Endothelial cell of umbilical vein (primary cell): ENCODE data around the gene GALNT17. TPM values are rescaled to one million over a fixed set of nuclear protein-coding genes. Genes with fewer than 3 reads are reported as not detected.

Experiments
- BruUV-seq: library from RNA; stranded (reverse); fragments of 400-500 nt; replicated peaks from 2 replicates; lab custom pipeline; 2021; lab: Mats Ljungman, UMichigan
- CTCF ChIA-PET: fragments of 300-600, 350-600 bp; sonication (Branson Sonifier 250); formaldehyde crosslinking; loops from one replicate; lab custom pipeline; 2021; ENCODE audit warnings: antibody characterized with exemption, inconsistent platforms; lab: Charles Lee
- POLR2A ChIA-PET: fragments of 300-600, 350-600 bp; sonication (Branson Sonifier 250); formaldehyde crosslinking; loops from one replicate; lab custom pipeline; 2021; ENCODE audit warnings: antibody characterized with exemption, inconsistent platforms; lab: Charles Lee
- DNase-seq: peaks from one replicate; pipeline ENCODE4 v3.0.0-alpha.2; 2011; ENCODE audit warnings: low read depth, low spot score
- FAIRE-seq: peaks from 2 replicates; lab custom pipeline; 2011; peaks lifted over from hg19 to GRCh38; lab: Jason Lieb, UNC
- H2AFZ ChIP-seq: 2 replicates; pipeline ENCODE4 v1.6.0; 2012; ENCODE audit warnings: low read depth, low read length, control low read depth, inconsistent platforms
- H3K27ac ChIP-seq: 2 replicates; pipeline ENCODE4 v1.5.1; 2011; ENCODE audit warnings: low read depth, mild to moderate bottlenecking, control low read depth, low read length, moderate library complexity; ENCODE audit not compliant: insufficient read depth
- H3K27me3 ChIP-seq, 2 experiments: 2 replicates each; pipeline versions ENCODE4 v1.6.0 to v1.6.1; 2011; ENCODE audit warnings: low read length in 2 of 2, mixed read lengths in 1 of 2; ENCODE audit not compliant: control insufficient read depth in 2 of 2, insufficient read depth in 2 of 2
- H3K36me3 ChIP-seq, 2 experiments: 2 replicates in 1 of 2; 3 replicates in 1 of 2; pipeline ENCODE4 v1.5.1; 2011; ENCODE audit warnings: low read length in 2 of 2, mild to moderate bottlenecking in 1 of 2, moderate library complexity in 1 of 2; ENCODE audit not compliant: control insufficient read depth in 2 of 2, insufficient read depth in 2 of 2; ENCODE audit errors: extremely low read depth in 1 of 2
- H3K4me1 ChIP-seq: 3 replicates; pipeline ENCODE4 v1.5.1; 2011; ENCODE audit warnings: mild to moderate bottlenecking, low read length; ENCODE audit not compliant: control insufficient read depth, insufficient read depth; ENCODE audit errors: extremely low read depth
- H3K4me2 ChIP-seq: 2 replicates; pipeline ENCODE4 v1.6.1; 2011; ENCODE audit warnings: low read length, control low read depth, mixed read lengths; ENCODE audit not compliant: insufficient read depth
- H3K4me3 ChIP-seq, 3 experiments: fragments of 200-600 bp in 1 of 3; sonication (generic), shearing (Covaris generic) in 1 of 3; replicated peaks in 1 of 3; 2 replicates each; pipeline ENCODE4 v1.5.1; 2011 to 2016; ENCODE audit warnings: control low read depth in 3 of 3, low read length in 3 of 3, mild to moderate bottlenecking in 2 of 3, inconsistent platforms in 1 of 3, low read depth in 1 of 3, moderate library complexity in 1 of 3; ENCODE audit not compliant: insufficient read depth in 1 of 3
- H3K79me2 ChIP-seq: 2 replicates; pipeline ENCODE4 v1.6.0; 2012; ENCODE audit warnings: low read length, inconsistent platforms; ENCODE audit not compliant: control insufficient read depth, insufficient read depth
- H3K9ac ChIP-seq: replicated peaks from 2 replicates; pipeline ENCODE3; 2011; ENCODE audit warnings: low read length, control low read depth; ENCODE audit not compliant: insufficient read depth; ENCODE audit errors: extremely low read depth
- H3K9me1 ChIP-seq: replicated peaks from 3 replicates; pipeline ENCODE4 v1.6.0; 2011; ENCODE audit warnings: mild to moderate bottlenecking, low read length; ENCODE audit not compliant: control insufficient read depth, insufficient read depth; ENCODE audit errors: extremely low read depth
- H3K9me3 ChIP-seq: replicated peaks from 2 replicates; pipeline ENCODE4 v1.5.1; 2012; ENCODE audit warnings: low read length, inconsistent platforms; ENCODE audit not compliant: control insufficient read depth, insufficient read depth
- H4K20me1 ChIP-seq: replicated peaks from 2 replicates; pipeline ENCODE3; 2011; ENCODE audit warnings: mild to moderate bottlenecking, low read length; ENCODE audit not compliant: control insufficient read depth, insufficient read depth; ENCODE audit errors: extremely low read depth
- EZH2 ChIP-seq: IDR thresholded peaks from 2 replicates; pipeline ENCODE4 v1.6.1; 2012; ENCODE audit warnings: borderline replicate concordance, low read depth, mild to moderate bottlenecking, moderate library complexity, low read length, inconsistent platforms; ENCODE audit not compliant: severe bottlenecking
- FOS ChIP-seq: IDR thresholded peaks from 2 replicates; pipeline ENCODE4 v1.6.1; 2011; ENCODE audit warnings: mild to moderate bottlenecking, low read length, moderate library complexity, borderline replicate concordance; ENCODE audit not compliant: insufficient read depth
- GATA2 ChIP-seq: IDR thresholded peaks from 2 replicates; pipeline ENCODE4 v1.7.0; 2011; ENCODE audit warnings: low read depth, mild to moderate bottlenecking, moderate library complexity, mixed read lengths, low read length; ENCODE audit not compliant: insufficient read length, insufficient read depth
- JUN ChIP-seq: IDR thresholded peaks from 2 replicates; pipeline ENCODE4 v1.6.1; 2011; ENCODE audit warnings: borderline replicate concordance, low read depth; ENCODE audit not compliant: insufficient read length, insufficient read depth
- MYC ChIP-seq: IDR thresholded peaks from one replicate; pipeline ENCODE4 v1.6.1; 2011; ENCODE audit warnings: mild to moderate bottlenecking, low read depth, low read length
- POLR2A ChIP-seq: IDR thresholded peaks from 2 replicates; pipeline ENCODE4 v1.6.1; 2012; ENCODE audit warnings: low read depth, mild to moderate bottlenecking, control low read depth, low read length
- POLR2AphosphoS5 ChIP-seq: IDR thresholded peaks from 2 replicates; pipeline ENCODE4 v1.6.1; 2012; ENCODE audit warnings: low read depth, mild to moderate bottlenecking, control low read depth, low read length, moderate library complexity; ENCODE audit not compliant: insufficient read depth
- dilution Hi-C: fragments of 300-500 bp; cut with MboI; formaldehyde crosslinking; loops from one replicate; pipeline ENCODE4 v1.15.0; 2019; ENCODE audit warnings: low sequenced_read_pairs; ENCODE audit not compliant: extremely low pct_ligation_motif_present
- intact Hi-C: fragments of 100-400 bp; cut with micrococcal nuclease; formaldehyde crosslinking; loops from one replicate; pipeline ENCODE4 v1.10.0; 2022
- polyA plus RNA-seq, 4 experiments: library from polyadenylated mRNA; depleted of rRNA in 3 of 4; stranded (reverse) in 3 of 4; unstranded in 1 of 4; fragments of >200 nt; gene quantifications; 2 replicates each; pipeline versions ENCODE4 v1.2.1 to v1.2.3, GENCODE V29; 2011 to 2012; ENCODE audit warnings: missing spikeins in 1 of 4
- total RNA-seq: library from RNA; stranded (reverse); gene quantifications from 2 replicates; pipeline ENCODE4 v1.2.3, GENCODE V29; 2021
- TF ChIP-seq, protein P1 (sequence below), 2 donors: IDR thresholded peaks; 1 replicate in 1 of 2; 2 replicates in 1 of 2; pipeline ENCODE4 v1.5.1; 2011; ENCODE audit warnings: low read length in 2 of 2, mild to moderate bottlenecking in 2 of 2, moderate library complexity in 2 of 2, control low read depth in 1 of 2, inconsistent platforms in 1 of 2, low read depth in 1 of 2; ENCODE audit not compliant: insufficient read depth in 1 of 2; ENCODE audit errors: extremely low read depth in 1 of 2
- TF ChIP-seq, protein P2 (sequence below): IDR thresholded peaks from 2 replicates; pipeline ENCODE4 v1.6.1; 2011; ENCODE audit not compliant: insufficient read depth, insufficient read length

The GALNT17 gene
- total and polyA plus RNA-seq, 2 donors (not counting 3 experiments of a cell fraction or from before 2014, with no cell fraction given) = not detected

- no TSS peak for BruUV-seq
- no peak overlapping the region for H3K4me3 ChIP-seq
- no peak overlapping the region for H3K27ac ChIP-seq
- H3K9me3 ChIP-seq = peaks cover 5% of the 10 kb centered on the region
- POLR2A ChIA-PET = no interaction called here
- no peaks in the 10 kb centered on the region for H3K4me1 ChIP-seq
- DNase-seq (no peak), FAIRE-seq (no peak)
- H3K4me2 ChIP-seq = no peak overlapping the region
- dilution Hi-C loops (no loop called here), intact Hi-C loops (no loop called here)
- H3K36me3 ChIP-seq = no peaks in the 10 kb centered on the region
- H3K27me3 ChIP-seq = no peaks in the 10 kb centered on the region
- CTCF ChIA-PET = no interaction called here
- no peaks in the 10 kb centered on the region for H3K9me1 ChIP-seq
- TF ChIP-seq JUN = no peak
- no peak overlapping the region for H3K9ac ChIP-seq
- H4K20me1 ChIP-seq = no peaks in the 10 kb centered on the region
- H3K79me2 ChIP-seq = no peaks in the 10 kb centered on the region
- H2AFZ ChIP-seq = no peak overlapping the region
Measured at GRCh38 chr7:71271203-71271602, 139.3 kb downstream of the GALNT17 start.

DNA sequence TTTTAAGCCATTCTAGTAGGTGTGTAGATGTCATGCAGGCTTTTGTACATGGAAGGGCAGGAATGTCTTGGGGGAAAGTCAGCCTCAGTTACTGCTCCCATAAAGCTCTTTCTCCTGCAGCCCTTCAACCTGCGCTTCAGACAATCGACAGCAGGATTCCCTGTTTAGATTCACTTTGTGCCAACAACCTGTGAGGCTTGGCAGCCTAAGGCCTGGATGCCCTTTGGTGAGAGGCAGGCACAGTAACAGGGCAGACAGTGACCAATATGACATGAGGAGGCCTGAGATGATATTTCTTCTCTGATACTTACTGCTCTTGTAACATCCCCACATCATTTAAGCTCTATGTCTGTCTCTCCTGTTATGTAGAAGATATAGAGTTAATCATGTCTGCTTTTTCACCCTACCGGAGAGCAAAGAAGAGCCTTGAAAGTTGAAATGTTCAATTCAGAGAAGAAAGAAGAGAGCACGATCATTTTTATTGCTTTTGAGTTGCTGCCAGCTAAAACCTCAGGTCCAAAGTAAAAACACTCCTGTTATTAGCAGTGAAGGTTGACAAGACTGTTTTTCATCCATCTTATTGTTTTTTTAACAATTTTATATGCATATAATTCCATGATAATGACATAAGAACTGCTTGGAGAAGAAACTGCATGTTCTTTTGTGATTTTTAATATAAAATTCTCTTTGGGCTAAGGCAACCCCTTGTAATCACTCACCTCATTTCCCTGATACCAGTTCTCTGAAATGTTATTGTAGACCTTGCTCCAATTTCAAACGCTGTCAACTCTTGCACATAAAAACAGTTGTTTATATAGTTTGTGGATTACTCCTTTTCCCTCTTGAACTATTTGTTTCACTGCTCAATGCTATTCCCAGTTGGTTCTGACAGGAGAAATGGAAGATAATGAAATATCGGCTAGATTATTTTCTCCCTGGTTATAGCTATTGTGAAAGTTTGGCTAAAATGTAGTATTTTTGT is 140.9 kb downstream of the GALNT17 start:
- no peak for FAIRE-seq
- Histone ChIP-seq H3K9me3 (peaks cover 5% of the 10 kb centered on the region), H3K36me3 (no peaks in the 10 kb centered on the region), H3K27me3 (no peaks in the 10 kb centered on the region), H3K79me2 (no peaks in the 10 kb centered on the region), H3K9me1 (no peaks in the 10 kb centered on the region), H3K4me3 (no peak overlapping the region), H3K9ac (no peak overlapping the region), H3K27ac (no peak overlapping the region), H2AFZ (no peak overlapping the region), H4K20me1 (no peaks in the 10 kb centered on the region), H3K4me1 (no peaks in the 10 kb centered on the region), H3K4me2 (no peak overlapping the region)
- ChIA-PET POLR2A (no interaction called here), CTCF (no interaction called here)
- dilution Hi-C loops = no loop called here
- TF ChIP-seq JUN = no peak
- TF ChIP-seq MYC = no peak
- TF ChIP-seq FOS = no peak
- no peak for TF ChIP-seq EZH2
- TF ChIP-seq POLR2AphosphoS5 = no peak
- TF ChIP-seq POLR2A = no peak
- TF ChIP-seq, protein P1, sequence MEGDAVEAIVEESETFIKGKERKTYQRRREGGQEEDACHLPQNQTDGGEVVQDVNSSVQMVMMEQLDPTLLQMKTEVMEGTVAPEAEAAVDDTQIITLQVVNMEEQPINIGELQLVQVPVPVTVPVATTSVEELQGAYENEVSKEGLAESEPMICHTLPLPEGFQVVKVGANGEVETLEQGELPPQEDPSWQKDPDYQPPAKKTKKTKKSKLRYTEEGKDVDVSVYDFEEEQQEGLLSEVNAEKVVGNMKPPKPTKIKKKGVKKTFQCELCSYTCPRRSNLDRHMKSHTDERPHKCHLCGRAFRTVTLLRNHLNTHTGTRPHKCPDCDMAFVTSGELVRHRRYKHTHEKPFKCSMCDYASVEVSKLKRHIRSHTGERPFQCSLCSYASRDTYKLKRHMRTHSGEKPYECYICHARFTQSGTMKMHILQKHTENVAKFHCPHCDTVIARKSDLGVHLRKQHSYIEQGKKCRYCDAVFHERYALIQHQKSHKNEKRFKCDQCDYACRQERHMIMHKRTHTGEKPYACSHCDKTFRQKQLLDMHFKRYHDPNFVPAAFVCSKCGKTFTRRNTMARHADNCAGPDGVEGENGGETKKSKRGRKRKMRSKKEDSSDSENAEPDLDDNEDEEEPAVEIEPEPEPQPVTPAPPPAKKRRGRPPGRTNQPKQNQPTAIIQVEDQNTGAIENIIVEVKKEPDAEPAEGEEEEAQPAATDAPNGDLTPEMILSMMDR (IDR thresholded peaks at IDR 0.05; ENCODE audit: extremely low read depth in 1 of 2, insufficient read depth in 1 of 2, low read depth in 1 of 2, low read length in 2 of 2) = no peak
- no peak for TF ChIP-seq GATA2
- TF ChIP-seq, protein P2, sequence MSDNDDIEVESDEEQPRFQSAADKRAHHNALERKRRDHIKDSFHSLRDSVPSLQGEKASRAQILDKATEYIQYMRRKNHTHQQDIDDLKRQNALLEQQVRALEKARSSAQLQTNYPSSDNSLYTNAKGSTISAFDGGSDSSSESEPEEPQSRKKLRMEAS = no peak
- no TSS peak for BruUV-seq
- intact Hi-C loops = no loop called here
- DNase-seq = no peak
